DMS114 treated with DMSO at 0.1 percent for 48 hours (cell line): ENCODE measurements around the gene NT5C1A.

Experiments
- DNase-seq: peaks from one replicate; lab custom pipeline; 2025; ENCODE audit not compliant: unreplicated experiment; lab: John Stamatoyannopoulos, UW

The NT5C1A gene

GRCh38 chr1:39639305-39640130 is 32.4 kb downstream of the NT5C1A start, which contains the start of gene HEYL:
TSS of gene HEYL (minus strand) at chr1:39639643. CDS start at chr1:39639625, 18 bp downstream.
- peak; percentile 47 for DNase-seq

DNA sequence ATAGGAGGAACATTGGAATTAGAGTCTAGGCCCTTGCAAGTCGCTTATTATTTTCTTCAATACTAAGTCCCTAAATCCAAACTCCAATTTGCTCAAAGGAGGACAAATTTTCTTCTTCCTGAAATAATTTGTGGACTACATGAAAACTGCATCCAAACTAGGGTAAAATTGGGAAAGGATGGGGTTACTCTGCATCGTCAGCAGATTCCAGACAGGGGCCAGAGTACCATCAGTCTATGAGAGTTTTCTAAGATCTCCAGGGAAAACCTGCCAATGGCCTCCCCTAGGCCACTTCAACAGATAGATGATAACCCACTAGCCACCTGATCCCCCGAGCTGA is 33.0 kb downstream of the NT5C1A start:
- no peak for DNase-seq

- DNase-seq = no peak
Measured at GRCh38 chr1:39637361-39637760, 34.5 kb downstream of the NT5C1A start.

GRCh38 chr1:39635871-39636210 is 36.1 kb downstream of the NT5C1A start:
- DNase-seq = no peak

GRCh38 chr1:39635205-39635870 is 36.6 kb downstream of the NT5C1A start:
- DNase-seq = no peak

DNA sequence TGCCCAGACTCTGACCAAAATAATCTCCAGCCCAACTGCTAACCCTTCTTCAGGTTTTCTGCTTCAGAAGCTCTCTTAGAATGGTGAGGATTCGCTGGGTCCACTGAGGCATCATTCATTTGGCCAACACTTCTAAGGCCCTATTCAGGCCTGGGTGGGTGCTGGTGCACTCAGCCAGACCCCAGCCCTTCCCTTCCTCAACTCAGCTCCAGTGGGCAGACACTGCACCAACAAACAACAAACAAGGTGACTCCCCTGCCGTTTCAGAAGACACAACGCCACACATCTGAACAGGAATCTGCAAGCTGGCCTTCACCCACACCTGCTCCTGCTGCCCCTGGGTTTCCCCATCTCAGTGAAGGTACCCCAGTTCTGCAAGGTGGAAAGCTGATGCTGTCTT is 38.5 kb downstream of the NT5C1A start:
- no peak for DNase-seq

GRCh38 chr1:39632682-39633417 is 39.1 kb downstream of the NT5C1A start:
- no peak for DNase-seq

GRCh38 chr1:39632323-39632681 is 39.6 kb downstream of the NT5C1A start:
- DNase-seq = no peak

GRCh38 chr1:39631361-39632322 is 40.3 kb downstream of the NT5C1A start:
- no peak for DNase-seq

GRCh38 chr1:39628807-39629350 is 43.0 kb downstream of the NT5C1A start:
- DNase-seq = no peak

DNA sequence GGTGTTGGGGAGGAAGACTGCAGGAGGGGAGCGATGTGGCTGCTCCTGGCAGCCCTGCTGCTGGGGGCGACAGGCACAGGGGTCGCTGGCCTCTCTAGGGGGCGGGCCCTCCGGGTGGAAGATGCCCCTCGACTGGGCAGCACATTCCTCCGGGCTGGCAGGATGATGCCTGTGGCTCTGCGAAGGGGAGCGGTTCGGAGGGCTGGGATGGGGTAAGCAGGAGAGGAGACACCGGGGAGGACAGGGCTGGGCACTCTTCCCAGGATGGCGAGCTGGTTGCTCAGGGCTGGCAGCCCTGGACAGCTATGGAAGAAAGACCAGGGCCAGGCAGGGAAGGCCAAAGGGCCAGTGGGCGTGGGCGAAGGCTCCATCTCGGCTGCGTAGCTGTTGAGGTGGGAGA is 45.3 kb downstream of the NT5C1A start:
- no peak for DNase-seq

- no peak for DNase-seq
Measured at GRCh38 chr1:39625462-39626273, 46.2 kb downstream of the NT5C1A start.

- no peak for DNase-seq
Measured at GRCh38 chr1:39625009-39625408, 46.9 kb downstream of the NT5C1A start.

GRCh38 chr1:39623053-39623452 is 48.9 kb downstream of the NT5C1A start:
- DNase-seq = no peak

DNA sequence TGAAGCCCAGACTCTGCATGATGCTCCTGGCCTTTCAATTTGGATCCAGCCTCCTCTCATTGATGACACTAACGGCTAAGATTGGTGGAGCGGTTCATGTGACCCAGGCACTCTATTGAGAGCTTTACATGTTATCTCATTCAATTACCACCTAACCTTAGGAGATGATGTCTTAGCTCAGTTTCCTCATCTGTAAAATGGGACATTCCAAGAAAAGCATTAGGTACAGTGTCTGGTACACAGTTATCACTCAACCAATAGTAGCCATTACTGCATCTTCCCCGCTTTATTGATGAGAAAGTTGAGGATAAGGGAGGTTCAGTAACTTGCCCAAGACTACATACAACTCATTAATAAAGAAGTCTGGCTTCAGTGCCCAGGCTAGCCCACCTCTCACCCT is 49.5 kb downstream of the NT5C1A start:
- no peak for DNase-seq

- DNase-seq = no peak
Measured at GRCh38 chr1:39620659-39621165, 51.2 kb downstream of the NT5C1A start.

DNA sequence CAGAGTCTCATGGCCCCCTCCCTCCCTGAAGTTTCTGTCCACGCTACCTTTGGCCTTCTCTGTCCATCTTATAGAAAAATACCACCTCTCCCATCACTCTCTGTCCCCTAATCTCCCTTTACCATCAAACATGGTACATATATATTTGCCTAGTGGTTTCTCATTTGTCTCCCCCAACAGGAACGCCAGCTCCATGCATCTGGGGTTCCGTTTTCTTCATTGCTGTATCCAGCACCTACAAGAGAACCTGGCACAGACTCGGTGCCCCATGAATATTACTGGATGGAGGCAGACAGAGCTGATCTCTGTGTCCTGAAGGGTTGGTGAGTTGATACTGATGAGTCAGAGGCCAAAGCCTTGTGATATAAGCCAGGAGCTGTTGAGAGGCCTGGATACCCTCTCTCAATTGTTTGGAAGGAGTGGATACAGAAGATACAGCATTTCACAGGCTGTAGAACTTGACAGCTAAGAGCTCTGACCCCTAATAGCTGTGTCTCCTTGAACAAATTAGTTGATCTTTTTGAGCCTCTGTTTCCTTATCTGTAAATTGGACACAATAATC is 54.3 kb downstream of the NT5C1A start:
- no peak for DNase-seq

DNA sequence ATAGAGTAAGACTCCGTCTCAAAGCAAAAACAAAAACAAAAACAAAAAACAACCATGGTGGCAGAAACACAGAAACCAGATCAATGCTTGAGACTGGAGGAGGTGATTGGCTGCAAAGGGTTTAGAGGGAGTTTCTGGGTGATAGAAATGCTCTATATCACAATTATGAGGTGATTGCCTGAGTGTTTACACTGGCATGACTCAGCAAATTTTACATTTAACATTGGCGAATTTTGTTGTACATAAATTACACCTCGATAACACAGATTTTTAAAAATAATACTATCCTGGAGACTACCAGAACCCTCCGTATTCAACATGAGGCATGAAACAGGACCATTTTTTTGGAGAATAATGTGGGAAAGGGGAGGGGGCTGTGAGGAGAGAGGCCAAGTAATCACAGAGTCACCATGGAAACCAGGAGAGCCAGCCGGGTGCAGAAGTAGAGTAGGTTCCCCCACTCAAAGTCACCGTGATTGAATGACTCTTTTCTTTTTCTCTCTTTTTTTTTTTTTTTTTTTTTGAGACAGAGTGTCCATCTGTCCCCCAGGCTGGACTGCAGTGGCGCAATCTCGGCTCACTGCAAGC is 56.7 kb downstream of the NT5C1A start:
- no peak for DNase-seq

GRCh38 chr1:39614488-39614887 is 57.4 kb downstream of the NT5C1A start:
- DNase-seq = no peak
